SK-N-SH treated with all-trans-retinoic acid at 6 μM for 48 hours (cell line): ENCODE data around the gene FOXF2.

ENCODE experiments used
- ATAC-seq: fragments of 200-7000 bp; cut with Tn5 transposase; 3 replicates; pipeline ENCODE4 v1.9.1; 2020; ENCODE audit warnings: mild to moderate bottlenecking, moderate library complexity
- ARNTL ChIP-seq: fragments of 450-650 bp; formaldehyde crosslinking; IDR thresholded peaks from 2 replicates; pipeline ENCODE4 v1.5.0; 2020; ENCODE audit warnings: low read depth, mild to moderate bottlenecking, moderate library complexity, borderline replicate concordance
- BACH2 ChIP-seq: fragments of 250-450 bp; sonication (Bioruptor Pico); IDR thresholded peaks from 2 replicates; pipeline ENCODE4 v1.9.0; 2021; ENCODE audit warnings: mild to moderate bottlenecking, borderline replicate concordance
- CREB5 ChIP-seq: fragments of 250-450 bp; sonication (Bioruptor Pico); IDR thresholded peaks from 2 replicates; pipeline ENCODE4 v1.5.1; 2020; ENCODE audit warnings: low read depth, mild to moderate bottlenecking, moderate library complexity
- CSDC2 ChIP-seq: fragments of 250-450 bp; sonication (Bioruptor Pico); IDR thresholded peaks from 2 replicates; pipeline ENCODE4 v1.5.0; 2020; ENCODE audit warnings: mild to moderate bottlenecking, moderate library complexity
- ESRRG ChIP-seq: fragments of 250-450 bp; sonication (Bioruptor Pico); IDR thresholded peaks from 2 replicates; pipeline ENCODE4 v1.6.1; 2021; ENCODE audit warnings: mild to moderate bottlenecking
- GLIS3 ChIP-seq: fragments of 250-450 bp; sonication (Bioruptor Pico); IDR thresholded peaks from 2 replicates; pipeline ENCODE4 v1.5.0; 2020; ENCODE audit warnings: mild to moderate bottlenecking, moderate library complexity
- ISL1 ChIP-seq: fragments of 250-450 bp; sonication (Bioruptor Pico); IDR thresholded peaks from 2 replicates; pipeline ENCODE4 v2.1.2; 2022; ENCODE audit warnings: mild to moderate bottlenecking, moderate library complexity
- OSR1 ChIP-seq: fragments of 250-450 bp; sonication (Bioruptor Pico); IDR thresholded peaks from 2 replicates; pipeline ENCODE4 v1.8.0; 2022; ENCODE audit warnings: moderate library complexity, mild to moderate bottlenecking, inconsistent platforms
- POU6F1 ChIP-seq: fragments of 250-450 bp; sonication (Bioruptor Pico); IDR thresholded peaks from 2 replicates; pipeline ENCODE4 v1.8.0; 2021; ENCODE audit warnings: low read depth, mild to moderate bottlenecking, moderate library complexity, borderline replicate concordance
- PPARA ChIP-seq: fragments of 250-450 bp; sonication (Bioruptor Pico); IDR thresholded peaks from 2 replicates; pipeline ENCODE4 v1.5.0; 2020; ENCODE audit warnings: mild to moderate bottlenecking, borderline replicate concordance
- RARB ChIP-seq: fragments of 250-450 bp; sonication (Bioruptor Pico); IDR thresholded peaks from 2 replicates; pipeline ENCODE4 v1.8.0; 2021; ENCODE audit warnings: mild to moderate bottlenecking, moderate library complexity
- SNAI2 ChIP-seq: fragments of 250-450 bp; sonication (Bioruptor Pico); IDR thresholded peaks from 2 replicates; pipeline ENCODE4 v1.5.0; 2020; ENCODE audit warnings: mild to moderate bottlenecking, moderate library complexity
- TCF4 ChIP-seq: fragments of 250-450 bp; sonication (Bioruptor Pico); IDR thresholded peaks from 2 replicates; pipeline ENCODE4 v1.8.0; 2021; ENCODE audit warnings: mild to moderate bottlenecking, moderate library complexity, borderline replicate concordance
- TOX ChIP-seq: fragments of 250-450 bp; sonication (Bioruptor Pico); IDR thresholded peaks from 2 replicates; pipeline ENCODE4 v1.8.0; 2021; ENCODE audit warnings: mild to moderate bottlenecking, moderate library complexity, borderline replicate concordance
- ZC3H10 ChIP-seq: fragments of 250-450 bp; sonication (Bioruptor Pico); IDR thresholded peaks from 2 replicates; pipeline ENCODE4 v1.5.1; 2021; ENCODE audit warnings: mild to moderate bottlenecking, moderate library complexity
- ZFP3 ChIP-seq: fragments of 250-450 bp; sonication (Bioruptor Pico); IDR thresholded peaks from 2 replicates; pipeline ENCODE4 v1.5.0; 2020; ENCODE audit warnings: mild to moderate bottlenecking, moderate library complexity
- ZNF565 ChIP-seq: fragments of 450-650 bp; formaldehyde crosslinking; conservative IDR thresholded peaks from 2 replicates; pipeline ENCODE4 v1.5.0; 2020; ENCODE audit warnings: low read depth, mild to moderate bottlenecking, moderate library complexity
- ZNF70 ChIP-seq: fragments of 450-650 bp; formaldehyde crosslinking; IDR thresholded peaks from 2 replicates; pipeline ENCODE4 v1.5.0; 2020; ENCODE audit warnings: mild to moderate bottlenecking, moderate library complexity
- ZNF8 ChIP-seq: fragments of 450-650 bp; formaldehyde crosslinking; IDR thresholded peaks from 2 replicates; pipeline ENCODE4 v1.5.0; 2020; ENCODE audit warnings: mild to moderate bottlenecking, moderate library complexity
- TF ChIP-seq, protein P1 (sequence below): fragments of 250-450 bp; sonication (Bioruptor Pico); IDR thresholded peaks from 2 replicates; pipeline ENCODE4 v1.5.1; 2021; ENCODE audit warnings: mild to moderate bottlenecking, moderate library complexity

Gene FOXF2

GRCh38 chr6:1384549-1385128, 4.7 kb upstream of the FOXF2 start:
- ATAC-seq: no peak
- TF ChIP-seq TOX (CRISPR knock-in tag): no peak
- no peak for TF ChIP-seq ESRRG (CRISPR knock-in tag)
- TF ChIP-seq ZC3H10 (CRISPR knock-in tag): no peak
- TF ChIP-seq SNAI2 (CRISPR knock-in tag): no peak
- no peak for TF ChIP-seq CREB5 (CRISPR knock-in tag)
- TF ChIP-seq POU6F1 (CRISPR knock-in tag): no peak
- TF ChIP-seq ISL1: no peak
- no peak for TF ChIP-seq TCF4 (CRISPR knock-in tag)
- TF ChIP-seq BACH2: no peak
- TF ChIP-seq ZFP3: no peak
- no peak for TF ChIP-seq ZNF565 (CRISPR knock-in tag)
- no peak for TF ChIP-seq ARNTL (CRISPR knock-in tag)
- no peak for TF ChIP-seq GLIS3
- TF ChIP-seq, protein P1, sequence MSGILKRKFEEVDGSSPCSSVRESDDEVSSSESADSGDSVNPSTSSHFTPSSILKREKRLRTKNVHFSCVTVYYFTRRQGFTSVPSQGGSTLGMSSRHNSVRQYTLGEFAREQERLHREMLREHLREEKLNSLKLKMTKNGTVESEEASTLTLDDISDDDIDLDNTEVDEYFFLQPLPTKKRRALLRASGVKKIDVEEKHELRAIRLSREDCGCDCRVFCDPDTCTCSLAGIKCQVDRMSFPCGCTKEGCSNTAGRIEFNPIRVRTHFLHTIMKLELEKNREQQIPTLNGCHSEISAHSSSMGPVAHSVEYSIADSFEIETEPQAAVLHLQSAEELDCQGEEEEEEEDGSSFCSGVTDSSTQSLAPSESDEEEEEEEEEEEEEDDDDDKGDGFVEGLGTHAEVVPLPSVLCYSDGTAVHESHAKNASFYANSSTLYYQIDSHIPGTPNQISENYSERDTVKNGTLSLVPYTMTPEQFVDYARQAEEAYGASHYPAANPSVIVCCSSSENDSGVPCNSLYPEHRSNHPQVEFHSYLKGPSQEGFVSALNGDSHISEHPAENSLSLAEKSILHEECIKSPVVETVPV (CRISPR knock-in tag): no peak

DNA sequence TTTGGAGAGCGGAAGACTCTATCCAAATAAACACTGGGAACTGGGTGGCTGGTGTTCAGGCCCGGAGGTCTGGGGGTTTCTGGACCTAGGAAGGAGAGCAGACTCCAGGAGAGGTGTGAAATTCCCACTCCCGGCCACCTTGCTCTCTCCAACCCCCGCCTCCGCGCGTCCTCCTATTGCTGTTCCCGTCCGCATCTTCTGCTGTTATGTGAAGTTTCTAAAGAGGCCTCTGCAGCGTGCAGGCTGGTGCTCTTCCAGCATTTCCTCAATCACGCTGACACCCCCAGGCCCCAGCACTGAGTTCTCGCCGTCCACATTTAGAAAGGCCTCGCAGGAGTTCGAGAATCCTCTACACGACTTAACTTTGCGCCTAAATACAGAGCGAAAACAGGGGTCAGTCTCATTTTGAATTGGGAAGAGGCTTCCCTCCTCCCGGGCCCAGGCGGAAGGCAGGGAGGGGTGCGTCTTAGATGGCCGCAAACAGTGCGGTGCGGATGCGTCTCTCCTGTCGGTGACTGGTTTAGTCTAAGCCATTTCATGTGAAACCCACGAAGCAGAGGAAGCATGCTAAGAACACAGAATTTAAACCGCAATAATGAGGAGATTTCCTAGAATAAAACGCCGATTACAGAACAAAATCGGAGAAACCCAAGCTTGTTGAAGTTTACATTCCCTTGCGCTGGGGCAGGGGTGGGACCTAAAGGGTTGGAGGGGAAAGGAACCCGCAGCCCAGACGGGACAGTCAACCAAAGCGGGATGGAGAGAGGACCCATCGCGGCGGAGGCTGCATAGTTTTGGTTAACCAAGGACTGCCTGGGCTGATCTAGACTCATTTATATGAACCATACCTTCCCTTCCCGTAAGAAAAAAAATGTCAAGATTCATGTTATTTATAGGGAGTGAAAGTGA, 4.0 kb upstream of the FOXF2 start:
- TF ChIP-seq POU6F1 (CRISPR knock-in tag) (no peak), ZFP3 (no peak), ZNF8 (CRISPR knock-in tag) (no peak), TOX (CRISPR knock-in tag) (no peak), BACH2 (no peak), ZNF565 (CRISPR knock-in tag) (no peak), ESRRG (CRISPR knock-in tag) (no peak), ARNTL (CRISPR knock-in tag) (no peak), PPARA (CRISPR knock-in tag) (no peak)
- no peak for ATAC-seq

GRCh38 chr6:1386038-1386709, 3.2 kb upstream of the FOXF2 start:
- TF ChIP-seq CSDC2 (no peak), CREB5 (CRISPR knock-in tag) (no peak), BACH2 (no peak), TOX (CRISPR knock-in tag) (no peak), RARB (CRISPR knock-in tag) (no peak), OSR1 (CRISPR knock-in tag) (no peak), ZNF70 (CRISPR knock-in tag) (no peak), ZNF8 (CRISPR knock-in tag) (no peak)
- no peak for ATAC-seq
